HEK293T (cell line): Measurements from ENCODE around the gene ZFR.

ENCODE experiments used
- ARNT ChIP-seq: fragments of 450-650 bp; IDR thresholded peaks from 2 replicates; pipeline ENCODE4 v1.6.1; 2017; ENCODE audit warnings: mild to moderate bottlenecking
- BHLHE40 ChIP-seq: fragments of 450-650 bp; IDR thresholded peaks from 2 replicates; pipeline ENCODE4 v1.6.1; 2016; ENCODE audit warnings: mild to moderate bottlenecking, moderate library complexity, borderline replicate concordance
- CTBP1 ChIP-seq: fragments of 450-650 bp; IDR thresholded peaks from 2 replicates; pipeline ENCODE4 v1.6.1; 2016; ENCODE audit warnings: borderline replicate concordance
- ELF4 ChIP-seq: fragments of 450-650 bp; IDR thresholded peaks from 2 replicates; pipeline ENCODE4 v1.6.1; 2017; ENCODE audit warnings: antibody characterized with exemption
- FOXA1 ChIP-seq: fragments of 450-650 bp; IDR thresholded peaks from 2 replicates; pipeline ENCODE4 v1.6.1; 2016; ENCODE audit warnings: mild to moderate bottlenecking
- FOXM1 ChIP-seq: fragments of 450-650 bp; IDR thresholded peaks from 2 replicates; pipeline ENCODE4 v1.6.1; 2017; ENCODE audit warnings: mild to moderate bottlenecking, borderline replicate concordance
- HDGF ChIP-seq: fragments of 450-650 bp; IDR thresholded peaks from 2 replicates; pipeline ENCODE4 v1.6.1; 2017; ENCODE audit warnings: antibody characterized with exemption, borderline replicate concordance
- L3MBTL2 ChIP-seq: fragments of 450-650 bp; conservative IDR thresholded peaks from 2 replicates; pipeline ENCODE4 v1.6.1; 2016; ENCODE audit warnings: mild to moderate bottlenecking
- NFRKB ChIP-seq: fragments of 450-650 bp; IDR thresholded peaks from 2 replicates; pipeline ENCODE4 v1.6.1; 2016; ENCODE audit warnings: mild to moderate bottlenecking, moderate library complexity
- PKNOX1 ChIP-seq: fragments of 450-650 bp; IDR thresholded peaks from 2 replicates; pipeline ENCODE4 v1.6.1; 2016
- TARDBP ChIP-seq: fragments of 450-650 bp; IDR thresholded peaks from 2 replicates; pipeline ENCODE4 v1.6.1; 2016

GRCh38 chr5:32342656-32343055, 101.9 kb downstream of the ZFR start:
- no peak for TF ChIP-seq BHLHE40
- no peak for TF ChIP-seq HDGF
- no peak for TF ChIP-seq TARDBP
- TF ChIP-seq NFRKB: no peak
- no peak for TF ChIP-seq L3MBTL2
- TF ChIP-seq FOXM1: no peak
- no peak for TF ChIP-seq CTBP1
- TF ChIP-seq ARNT: no peak
- TF ChIP-seq FOXA1: no peak
- TF ChIP-seq ELF4: no peak
- no peak for TF ChIP-seq PKNOX1
